ENCODE results near the gene PHLPP1. TPM values are rescaled to one million over a fixed set of nuclear protein-coding genes. Genes with fewer than 3 reads are reported as not detected.

Gene PHLPP1
- total RNA-seq, 2 experiments from 2014 or later, result 6.8 to 7.1 TPM

DNA sequence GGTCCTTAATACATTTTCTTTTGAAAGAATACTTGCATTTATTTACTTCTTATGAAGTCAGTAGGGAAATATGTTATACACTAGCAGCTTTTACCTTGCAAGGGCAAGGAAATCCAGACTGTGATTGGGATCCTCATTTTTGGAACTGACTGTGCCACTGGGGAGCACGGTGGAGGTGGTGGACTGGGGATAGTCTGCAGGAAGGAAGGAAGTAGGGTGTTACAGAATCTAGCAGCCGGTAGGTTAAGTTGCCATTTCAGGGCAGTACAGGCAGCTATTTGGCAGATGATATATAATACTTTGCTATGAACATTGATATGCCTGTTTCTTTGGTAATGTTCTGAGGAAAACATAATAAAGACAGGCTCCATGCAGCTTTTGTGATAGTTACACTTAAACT is 238.3 kb downstream of the PHLPP1 start:
- H3K9me3 ChIP-seq (ENCODE audit: control insufficient read depth in 1 of 2, insufficient read depth in 1 of 2, low read length in 2 of 2), result no peaks in the 10 kb centered on the region
- H3K4me3 ChIP-seq (ENCODE audit: low read length), result no peak overlapping the region
- CTCF ChIA-PET, result interaction anchor here (0.6 kb wide), 1 partner anchor 112 kb away, joined by 3 read pairs; no protein-coding TSS in a partner anchor
- no peaks in the 10 kb centered on the region for H3K36me3 Mint-ChIP-seq (ENCODE audit: low read depth)
- peaks cover 6% of the 10 kb centered on the region for H3K4me1 ChIP-seq (ENCODE audit: insufficient read depth, low read length)
- ATAC-seq (ENCODE audit: poor library complexity), result no peak
- no peaks in the 10 kb centered on the region for H3K36me3 ChIP-seq (ENCODE audit: insufficient read depth, low read length)
- H3K27ac ChIP-seq (ENCODE audit: low read depth in 1 of 2, low read length in 2 of 2), result no peak overlapping the region
- TF ChIP-seq, protein P1, sequence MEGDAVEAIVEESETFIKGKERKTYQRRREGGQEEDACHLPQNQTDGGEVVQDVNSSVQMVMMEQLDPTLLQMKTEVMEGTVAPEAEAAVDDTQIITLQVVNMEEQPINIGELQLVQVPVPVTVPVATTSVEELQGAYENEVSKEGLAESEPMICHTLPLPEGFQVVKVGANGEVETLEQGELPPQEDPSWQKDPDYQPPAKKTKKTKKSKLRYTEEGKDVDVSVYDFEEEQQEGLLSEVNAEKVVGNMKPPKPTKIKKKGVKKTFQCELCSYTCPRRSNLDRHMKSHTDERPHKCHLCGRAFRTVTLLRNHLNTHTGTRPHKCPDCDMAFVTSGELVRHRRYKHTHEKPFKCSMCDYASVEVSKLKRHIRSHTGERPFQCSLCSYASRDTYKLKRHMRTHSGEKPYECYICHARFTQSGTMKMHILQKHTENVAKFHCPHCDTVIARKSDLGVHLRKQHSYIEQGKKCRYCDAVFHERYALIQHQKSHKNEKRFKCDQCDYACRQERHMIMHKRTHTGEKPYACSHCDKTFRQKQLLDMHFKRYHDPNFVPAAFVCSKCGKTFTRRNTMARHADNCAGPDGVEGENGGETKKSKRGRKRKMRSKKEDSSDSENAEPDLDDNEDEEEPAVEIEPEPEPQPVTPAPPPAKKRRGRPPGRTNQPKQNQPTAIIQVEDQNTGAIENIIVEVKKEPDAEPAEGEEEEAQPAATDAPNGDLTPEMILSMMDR (IDR thresholded peaks at IDR 0.05), result no peak
- POLR2A ChIA-PET, result interaction anchor here (0.5 kb wide), 1 partner anchor 21 kb away, joined by 3 read pairs; no protein-coding TSS in a partner anchor
- no peaks in the 10 kb centered on the region for H3K27me3 Mint-ChIP-seq
- H3K9me3 Mint-ChIP-seq, result no peaks in the 10 kb centered on the region
- H3K27ac Mint-ChIP-seq, result no peak overlapping the region
- intact Hi-C loops (cut with DNase I, micrococcal nuclease), result no loop called here
- H3K27me3 ChIP-seq (ENCODE audit: control insufficient read depth in 1 of 2, insufficient read depth in 2 of 2, low read length in 2 of 2), result no peaks in the 10 kb centered on the region
- no peak overlapping the region for H3K4me3 Mint-ChIP-seq
- DNase-seq, result no peak
- H3K4me1 Mint-ChIP-seq (ENCODE audit: low read depth), result peaks cover 24% of the 10 kb centered on the region

DNA sequence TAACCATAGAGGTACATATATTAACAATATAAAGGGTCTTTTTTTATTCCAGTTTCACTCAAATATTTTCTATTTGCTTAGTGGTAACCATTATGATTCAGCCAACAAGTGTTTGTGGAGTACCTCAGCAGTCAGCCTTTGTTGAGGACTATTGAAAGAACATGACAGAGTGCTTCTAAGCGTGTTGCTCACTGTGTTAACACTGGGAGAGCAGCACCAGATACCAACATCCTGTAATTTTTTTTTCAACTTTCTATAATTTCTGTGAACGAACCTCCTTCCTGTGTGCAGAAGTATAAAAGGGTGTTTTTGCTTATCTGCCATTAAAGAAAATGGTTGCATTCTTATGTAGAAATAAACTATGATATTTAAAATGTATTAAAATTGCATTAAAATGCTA is 239.0 kb downstream of the PHLPP1 start:
- CTCF ChIA-PET, result no interaction called here
- Mint-ChIP-seq H3K4me3 (no peak overlapping the region), H3K9me3 (no peaks in the 10 kb centered on the region), H3K36me3 (ENCODE audit: low read depth) (no peaks in the 10 kb centered on the region), H3K4me1 (ENCODE audit: low read depth) (peaks cover 24% of the 10 kb centered on the region), H3K27ac (no peak overlapping the region), H3K27me3 (no peaks in the 10 kb centered on the region)
- Histone ChIP-seq H3K36me3 (ENCODE audit: insufficient read depth, low read length) (no peaks in the 10 kb centered on the region), H3K4me3 (ENCODE audit: low read length) (no peak overlapping the region), H3K27ac (ENCODE audit: low read depth in 1 of 2, low read length in 2 of 2) (no peak overlapping the region), H3K9me3 (ENCODE audit: control insufficient read depth in 1 of 2, insufficient read depth in 1 of 2, low read length in 2 of 2) (no peaks in the 10 kb centered on the region), H3K4me1 (ENCODE audit: insufficient read depth, low read length) (peaks cover 6% of the 10 kb centered on the region), H3K27me3 (ENCODE audit: control insufficient read depth in 1 of 2, insufficient read depth in 2 of 2, low read length in 2 of 2) (no peaks in the 10 kb centered on the region)
- ATAC-seq (ENCODE audit: poor library complexity), result peak; percentile 49
- DNase-seq, result peak in 1 of 14 experiments; percentile 19
- POLR2A ChIA-PET, result no interaction called here
- intact Hi-C loops (cut with DNase I, micrococcal nuclease), result no loop called here
- TF ChIP-seq, protein P1 (IDR thresholded peaks at IDR 0.05), result no peak

DNA sequence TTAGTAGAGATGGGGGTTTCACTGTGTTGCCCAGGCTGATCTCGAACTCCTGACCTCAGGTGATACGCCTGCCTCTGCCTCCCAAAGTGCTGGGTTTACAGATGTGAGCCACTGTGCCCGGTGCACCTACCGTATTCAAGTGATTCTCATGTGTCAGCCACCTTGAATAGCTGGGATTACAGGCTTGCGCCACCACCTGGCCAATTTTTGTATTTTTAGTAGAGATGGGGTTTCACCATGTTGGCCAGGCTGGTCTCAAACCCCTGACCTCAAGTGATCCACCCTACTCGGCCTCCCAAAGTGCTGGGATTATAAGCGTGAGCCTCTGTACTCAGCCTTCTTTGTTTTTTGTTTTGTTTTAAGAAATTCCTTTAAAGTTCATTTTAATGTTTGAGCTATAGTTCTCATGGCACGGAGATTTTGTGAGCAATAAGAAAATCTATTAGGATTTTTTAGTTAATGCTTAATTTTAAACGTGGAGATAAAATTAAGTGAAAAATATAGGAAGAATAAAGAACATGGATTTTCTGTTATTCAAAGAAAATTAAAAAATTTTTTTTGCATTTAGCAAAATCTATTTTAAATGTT is 242.6 kb downstream of the PHLPP1 start:
- Histone ChIP-seq H3K36me3 (ENCODE audit: insufficient read depth, low read length) (no peaks in the 10 kb centered on the region), H3K27ac (ENCODE audit: low read depth in 1 of 2, low read length in 2 of 2) (no peak overlapping the region), H3K4me1 (ENCODE audit: insufficient read depth, low read length) (peaks cover 6% of the 10 kb centered on the region), H3K9me3 (ENCODE audit: control insufficient read depth in 1 of 2, insufficient read depth in 1 of 2, low read length in 2 of 2) (no peaks in the 10 kb centered on the region), H3K27me3 (ENCODE audit: control insufficient read depth in 1 of 2, insufficient read depth in 2 of 2, low read length in 2 of 2) (no peaks in the 10 kb centered on the region), H3K4me3 (ENCODE audit: low read length) (no peak overlapping the region)
- POLR2A ChIA-PET, result interaction anchor here (0.5 to 0.8 kb wide), 2 partner anchors 27 to 243 kb away, joined by 4 read pairs; no protein-coding TSS in a partner anchor
- CTCF ChIA-PET, result interaction anchor here (1.2 to 2.0 kb wide), 2 partner anchors 243 to 320 kb away, joined by 3 to 10 read pairs; partner anchors contain the start of gene PHLPP1
- H3K27ac Mint-ChIP-seq, result no peak overlapping the region
- TF ChIP-seq, protein P1 (IDR thresholded peaks at IDR 0.05), result no peak
- DNase-seq, result peak in 8 of 14 experiments; percentile 6 to 55 (median 30)
- H3K27me3 Mint-ChIP-seq, result no peaks in the 10 kb centered on the region
- ATAC-seq (ENCODE audit: poor library complexity), result no peak
- intact Hi-C loops (cut with DNase I, micrococcal nuclease), result loop anchor here in 1 of 2 experiments (5.0 kb wide), 1 partner anchor 241 kb away; the partner anchor contains the start of gene PHLPP1
- no peak overlapping the region for H3K4me3 Mint-ChIP-seq
- H3K36me3 Mint-ChIP-seq (ENCODE audit: low read depth), result no peaks in the 10 kb centered on the region
- no peaks in the 10 kb centered on the region for H3K9me3 Mint-ChIP-seq
- H3K4me1 Mint-ChIP-seq (ENCODE audit: low read depth), result peaks cover 20% of the 10 kb centered on the region
